HepG2 (cell line): ENCODE data around the gene TSHZ2. TPM values are rescaled to one million over a fixed set of nuclear protein-coding genes. Genes with fewer than 3 reads are reported as not detected.

ENCODE experiments used
- ADNP ChIP-seq: sonication (generic); formaldehyde crosslinking; IDR thresholded peaks from 2 replicates; pipeline ENCODE4 v1.4.0; 2020; ENCODE audit warnings: missing genetic modification reagents
- AGO2 ChIP-seq: fragments of 200-400 bp; formaldehyde crosslinking; optimal IDR thresholded peaks from 2 replicates; pipeline ENCODE3; 2017; ENCODE audit warnings: mild to moderate bottlenecking, low read depth, low read length, moderate library complexity
- GFI1 ChIP-seq: sonication (generic); formaldehyde crosslinking; IDR thresholded peaks from 2 replicates; pipeline ENCODE4 v1.5.0; 2020; ENCODE audit warnings: missing genetic modification reagents, mild to moderate bottlenecking, borderline replicate concordance
- IKZF4 ChIP-seq: sonication (generic); formaldehyde crosslinking; IDR thresholded peaks from 2 replicates; pipeline ENCODE4 v1.5.1; 2020; ENCODE audit warnings: borderline replicate concordance, mild to moderate bottlenecking, low read depth, missing genetic modification reagents; ENCODE audit errors: not compliant biosample characterization
- JDP2 ChIP-seq: sonication (generic); formaldehyde crosslinking; IDR thresholded peaks from 2 replicates; pipeline ENCODE4 v1.8.1; 2022; ENCODE audit warnings: missing genetic modification reagents, borderline replicate concordance
- KDM1A ChIP-seq: IDR thresholded peaks from 2 replicates; pipeline ENCODE4 v1.6.1; 2016; ENCODE audit warnings: missing compliant biosample characterization
- MTA3 ChIP-seq: sonication (generic); formaldehyde crosslinking; IDR thresholded peaks from 2 replicates; pipeline ENCODE4 v1.4.0; 2020; ENCODE audit warnings: missing genetic modification reagents
- NCOA2 ChIP-seq: sonication (generic); formaldehyde crosslinking; IDR thresholded peaks from 2 replicates; pipeline ENCODE4 v1.8.0; 2022; ENCODE audit warnings: inconsistent platforms
- POLR2AphosphoS5 ChIP-seq: IDR thresholded peaks from 2 replicates; pipeline ENCODE4 v1.6.1; 2012; ENCODE audit warnings: low read depth, low read length
- SAP130 ChIP-seq: IDR thresholded peaks from 2 replicates; pipeline ENCODE4 v1.6.1; 2016; ENCODE audit warnings: low read depth
- SIN3A ChIP-seq: IDR thresholded peaks from 2 replicates; pipeline ENCODE4 v1.6.1; 2011; ENCODE audit warnings: low read depth, mild to moderate bottlenecking, control low read depth, low read length, borderline replicate concordance
- SKIL ChIP-seq: sonication (generic); formaldehyde crosslinking; IDR thresholded peaks from 2 replicates; pipeline ENCODE4 v1.8.0; 2022; ENCODE audit warnings: missing genetic modification reagents, mild to moderate bottlenecking, moderate library complexity, borderline replicate concordance
- SMARCC2 ChIP-seq: fragments of 450-650 bp; IDR thresholded peaks from 2 replicates; pipeline ENCODE4 v1.6.1; 2017; ENCODE audit warnings: antibody characterized with exemption, mild to moderate bottlenecking
- TCF12 ChIP-seq, 2 experiments: fragments of 450-650 bp in 1 of 2; sonication (generic) in 1 of 2; formaldehyde crosslinking in 1 of 2; IDR thresholded peaks; 2 replicates each; pipeline versions ENCODE4 v1.6.1 to v1.8.0; 2017 to 2022; ENCODE audit warnings: antibody characterized with exemption in 1 of 2, mild to moderate bottlenecking in 1 of 2, missing genetic modification reagents in 1 of 2, moderate library complexity in 1 of 2
- THYN1 ChIP-seq: sonication (generic); formaldehyde crosslinking; IDR thresholded peaks from 2 replicates; pipeline ENCODE4 v1.8.1; 2023; ENCODE audit warnings: low read depth, mild to moderate bottlenecking, moderate library complexity, missing genetic modification reagents, borderline replicate concordance
- ZBTB1 ChIP-seq: sonication (generic); formaldehyde crosslinking; IDR thresholded peaks from 2 replicates; pipeline ENCODE4 v1.4.0; 2020; ENCODE audit warnings: missing genetic modification reagents, borderline replicate concordance
- ZFP36L1 ChIP-seq: sonication (generic); formaldehyde crosslinking; IDR thresholded peaks from 2 replicates; pipeline ENCODE4 v1.8.0; 2022; ENCODE audit warnings: mild to moderate bottlenecking, missing genetic modification reagents, moderate library complexity
- ZFY ChIP-seq: sonication (generic); formaldehyde crosslinking; IDR thresholded peaks from 2 replicates; pipeline ENCODE4 v1.4.0; 2020; ENCODE audit warnings: missing genetic modification reagents
- ZNF143 ChIP-seq: sonication (generic); formaldehyde crosslinking; IDR thresholded peaks from 2 replicates; pipeline ENCODE4 v1.4.0; 2020; ENCODE audit warnings: missing genetic modification reagents
- ZNF282 ChIP-seq: fragments of 450-650 bp; IDR thresholded peaks from 2 replicates; pipeline ENCODE4 v1.6.1; 2018; ENCODE audit not compliant: partially characterized antibody
- ZNF34 ChIP-seq: sonication (generic); formaldehyde crosslinking; IDR thresholded peaks from 2 replicates; pipeline ENCODE4 v1.4.0; 2020; ENCODE audit warnings: mild to moderate bottlenecking, missing genetic modification reagents, borderline replicate concordance
- ZNF501 ChIP-seq: sonication (generic); formaldehyde crosslinking; IDR thresholded peaks from 2 replicates; pipeline ENCODE4 v1.5.1; 2020; ENCODE audit warnings: mild to moderate bottlenecking, moderate library complexity, missing genetic modification reagents
- ZNF547 ChIP-seq: sonication (generic); formaldehyde crosslinking; IDR thresholded peaks from 2 replicates; pipeline ENCODE4 v1.5.1; 2020; ENCODE audit warnings: mild to moderate bottlenecking, missing genetic modification reagents
- ZNF605 ChIP-seq: sonication (generic); formaldehyde crosslinking; IDR thresholded peaks from 2 replicates; pipeline ENCODE4 v1.8.0; 2022; ENCODE audit warnings: mild to moderate bottlenecking, missing genetic modification reagents
- ZNF652 ChIP-seq: IDR thresholded peaks from 2 replicates; pipeline ENCODE4 v1.6.1; 2016; ENCODE audit warnings: low read depth, borderline replicate concordance
- ZNF761 ChIP-seq: sonication (generic); formaldehyde crosslinking; conservative IDR thresholded peaks from 2 replicates; pipeline ENCODE4 v1.4.0; 2020; ENCODE audit warnings: mild to moderate bottlenecking, missing genetic modification reagents
- polyA plus RNA-seq, 8 experiments: library from polyadenylated mRNA; depleted of rRNA in 3 of 8; stranded (reverse) in 7 of 8; unstranded in 1 of 8; fragments of >200 nt; fragmentation: Illumina TruSeq in 4 of 8; extraction: Trizol in 4 of 8; gene quantifications; 2 replicates each; pipeline versions ENCODE4 v1.2.1 to v1.2.3, GENCODE V29; 2011 to 2016; ENCODE audit warnings: low read depth in 4 of 8, missing spikeins in 1 of 8, mixed read lengths in 1 of 8; ENCODE audit not compliant: insufficient read depth in 1 of 8
- total RNA-seq, 5 experiments: library from RNA; depleted of rRNA; stranded (reverse); fragments of >200 nt; fragmentation: Illumina TruSeq; extraction: Trizol; gene quantifications; 2 replicates each; pipeline ENCODE4 v1.2.3, GENCODE V29; 2016; ENCODE audit warnings: low read depth in 1 of 5
- TF ChIP-seq, protein P1 (sequence below): sonication (generic); formaldehyde crosslinking; IDR thresholded peaks from 2 replicates; pipeline ENCODE4 v1.8.1; 2023; ENCODE audit warnings: mild to moderate bottlenecking, missing genetic modification reagents, borderline replicate concordance
- TF ChIP-seq, protein P2 (sequence below): sonication (generic); formaldehyde crosslinking; IDR thresholded peaks from 2 replicates; pipeline ENCODE4 v1.5.0; 2020; ENCODE audit warnings: missing genetic modification reagents
- TF ChIP-seq, protein P3 (sequence below): sonication (generic); formaldehyde crosslinking; IDR thresholded peaks from 2 replicates; pipeline ENCODE4 v1.4.0; 2020; ENCODE audit warnings: missing genetic modification reagents, low read depth, mild to moderate bottlenecking, borderline replicate concordance

TSHZ2 gene
- total and polyA plus RNA-seq, 2 of the 13 experiments (the other 11 are each of a cell fraction or from before 2014, with no cell fraction given): 0.01 TPM; not detected in 1

DNA sequence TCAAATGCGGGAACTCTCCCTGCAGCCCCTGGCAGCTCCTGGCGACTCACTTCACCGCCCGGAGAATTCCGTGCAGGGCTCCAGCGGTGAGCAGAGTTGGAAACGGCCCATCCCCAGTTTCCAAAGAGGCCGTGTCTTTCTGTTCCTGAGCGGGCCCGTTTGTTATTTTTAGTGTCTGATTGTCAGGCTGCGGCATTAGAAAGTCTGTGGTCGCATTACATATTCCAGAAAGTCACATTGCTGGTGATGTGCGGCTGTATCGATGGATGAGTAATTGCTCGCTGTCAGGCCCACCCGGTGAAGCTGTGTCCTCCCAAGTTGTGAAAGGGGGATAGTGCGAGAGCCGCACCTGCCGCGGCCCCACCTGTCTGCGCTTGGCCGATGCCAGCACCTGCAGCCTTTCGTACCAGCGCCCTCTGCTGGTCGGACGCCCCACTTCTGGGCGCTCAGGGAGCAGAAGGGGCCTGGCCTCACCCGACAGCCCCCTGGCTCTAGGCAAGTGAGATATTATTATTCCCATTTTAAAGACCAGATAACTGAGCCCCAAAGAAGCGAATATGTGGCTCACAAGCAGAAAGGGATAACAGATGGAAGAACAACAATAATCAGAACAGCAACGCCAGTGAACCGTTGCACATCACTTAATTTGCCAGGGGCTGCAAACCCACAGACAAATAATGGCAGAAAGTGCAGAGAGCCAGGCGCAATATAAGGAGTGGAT lies 244.9 kb downstream of the TSHZ2 start (continued):
- TF ChIP-seq, protein P1, sequence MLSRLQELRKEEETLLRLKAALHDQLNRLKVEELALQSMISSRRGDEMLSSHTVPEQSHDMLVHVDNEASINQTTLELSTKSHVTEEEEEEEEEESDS (CRISPR knock-in tag): no peak
- no peak for TF ChIP-seq POLR2AphosphoS5
- TF ChIP-seq KDM1A (CRISPR knock-in tag): no peak
- TF ChIP-seq THYN1 (CRISPR knock-in tag): no peak
- TF ChIP-seq ZNF547: no peak
- TF ChIP-seq SIN3A: no peak
- no peak for TF ChIP-seq ZNF143 (CRISPR knock-in tag)
- TF ChIP-seq ZNF501 (CRISPR knock-in tag): peak; percentile 70; the same call in 1 of the 2 replicates
- no peak for TF ChIP-seq ZNF34 (CRISPR knock-in tag)
- TF ChIP-seq NCOA2 (CRISPR knock-in tag): no peak
- TF ChIP-seq JDP2 (CRISPR knock-in tag): no peak
- no peak for TF ChIP-seq SKIL
- TF ChIP-seq ADNP (CRISPR knock-in tag): no peak
- TF ChIP-seq ZNF605 (CRISPR knock-in tag): no peak; the same call in 1 of the 2 replicates
- TF ChIP-seq ZNF282: no peak
- TF ChIP-seq MTA3 (CRISPR knock-in tag): no peak
- TF ChIP-seq TCF12 (IDR thresholded peaks at IDR 0.05): no peak
- no peak for TF ChIP-seq TCF12 (CRISPR knock-in tag; IDR thresholded peaks at IDR 0.05)
- TF ChIP-seq ZFY (CRISPR knock-in tag): no peak
- no peak for TF ChIP-seq SAP130 (CRISPR knock-in tag)
- TF ChIP-seq, protein P2, sequence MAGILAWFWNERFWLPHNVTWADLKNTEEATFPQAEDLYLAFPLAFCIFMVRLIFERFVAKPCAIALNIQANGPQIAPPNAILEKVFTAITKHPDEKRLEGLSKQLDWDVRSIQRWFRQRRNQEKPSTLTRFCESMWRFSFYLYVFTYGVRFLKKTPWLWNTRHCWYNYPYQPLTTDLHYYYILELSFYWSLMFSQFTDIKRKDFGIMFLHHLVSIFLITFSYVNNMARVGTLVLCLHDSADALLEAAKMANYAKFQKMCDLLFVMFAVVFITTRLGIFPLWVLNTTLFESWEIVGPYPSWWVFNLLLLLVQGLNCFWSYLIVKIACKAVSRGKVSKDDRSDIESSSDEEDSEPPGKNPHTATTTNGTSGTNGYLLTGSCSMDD (CRISPR knock-in tag): no peak
- no peak for TF ChIP-seq ZNF652
- no peak for TF ChIP-seq SMARCC2
- TF ChIP-seq ZBTB1 (CRISPR knock-in tag): no peak
- TF ChIP-seq, protein P3, sequence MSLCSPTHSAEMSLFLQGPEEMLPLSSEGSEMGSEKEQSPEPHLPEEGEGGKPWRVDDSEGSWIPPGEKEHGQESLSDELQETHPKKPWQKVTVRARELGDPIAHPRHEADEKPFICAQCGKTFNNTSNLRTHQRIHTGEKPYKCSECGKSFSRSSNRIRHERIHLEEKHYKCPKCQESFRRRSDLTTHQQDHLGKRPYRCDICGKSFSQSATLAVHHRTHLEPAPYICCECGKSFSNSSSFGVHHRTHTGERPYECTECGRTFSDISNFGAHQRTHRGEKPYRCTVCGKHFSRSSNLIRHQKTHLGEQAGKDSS (CRISPR knock-in tag): peak; percentile 80; the same call in 1 of the 2 replicates
- TF ChIP-seq GFI1 (CRISPR knock-in tag): no peak
- TF ChIP-seq AGO2: no peak
- TF ChIP-seq ZNF761 (CRISPR knock-in tag): no peak
- TF ChIP-seq ZFP36L1 (CRISPR knock-in tag): no peak
- no peak for TF ChIP-seq IKZF4
